IMR-90 (cell line): ENCODE measurements around the gene CCDC171. TPM values are rescaled to one million over a fixed set of nuclear protein-coding genes. Genes with fewer than 3 reads are reported as not detected.

Experiments
- ATAC-seq: fragments of 200-7000 bp; cut with Tn5 transposase; 2 replicates; pipeline ENCODE4 v1.9.1; 2020; ENCODE audit warnings: low read depth, mild to moderate bottlenecking, moderate library complexity
- BruUV-seq: library from RNA; stranded (reverse); fragments of 400-500 nt; replicated peaks from 2 replicates; lab custom pipeline; 2021; lab: Mats Ljungman, UMichigan
- CTCF ChIA-PET: fragments of 300-600 bp; formaldehyde crosslinking; extraction: SDS; loops from one replicate; lab custom pipeline; 2021; ENCODE audit warnings: antibody characterized with exemption; lab: Yijun Ruan, JAX
- POLR2A ChIA-PET: fragments of 300-600 bp; sonication (Branson Sonifier 250); formaldehyde crosslinking; loops from one replicate; lab custom pipeline; 2022; ENCODE audit warnings: antibody characterized with exemption; ENCODE audit not compliant: unreplicated experiment; lab: Charles Lee
- DNase-seq: peaks from one replicate; pipeline ENCODE4 v3.0.0; 2013
- H2AFZ ChIP-seq: replicated peaks from 2 replicates; pipeline ENCODE3; 2013; ENCODE audit warnings: low read length, mild to moderate bottlenecking; ENCODE audit not compliant: poor library complexity
- H2AK5ac ChIP-seq: 2 replicates; pipeline ENCODE4 v1.6.1; 2013; ENCODE audit warnings: low read depth, low read length, inconsistent platforms
- H2AK9ac ChIP-seq: replicated peaks from 2 replicates; pipeline ENCODE3; 2013; ENCODE audit warnings: mild to moderate bottlenecking, low read depth, low read length, moderate library complexity; ENCODE audit not compliant: poor library complexity
- H2BK120ac ChIP-seq: 2 replicates; pipeline ENCODE4 v1.6.1; 2013; ENCODE audit warnings: low read depth, low read length, inconsistent platforms
- H2BK15ac ChIP-seq: 3 replicates; pipeline ENCODE4 v1.6.1; 2013; ENCODE audit warnings: low read depth, low read length, inconsistent platforms
- H2BK20ac ChIP-seq: 2 replicates; pipeline ENCODE4 v1.6.1; 2013; ENCODE audit warnings: low read depth, mild to moderate bottlenecking, inconsistent platforms, low read length, moderate library complexity
- H2BK5ac ChIP-seq: 2 replicates; pipeline ENCODE4 v1.6.1; 2013; ENCODE audit warnings: mild to moderate bottlenecking, low read depth, low read length, inconsistent platforms; ENCODE audit not compliant: poor library complexity, severe bottlenecking
- H3K14ac ChIP-seq: replicated peaks from 2 replicates; pipeline ENCODE4 v1.6.1; 2013; ENCODE audit warnings: low read depth, low read length, inconsistent platforms
- H3K18ac ChIP-seq: 2 replicates; pipeline ENCODE4 v1.6.1; 2013; ENCODE audit warnings: low read depth, low read length, control low read depth
- H3K23ac ChIP-seq: 2 replicates; pipeline ENCODE4 v1.6.1; 2013; ENCODE audit warnings: low read depth, low read length, inconsistent platforms
- H3K27ac ChIP-seq: 2 replicates; pipeline ENCODE4 v1.5.1; 2013; ENCODE audit warnings: mild to moderate bottlenecking, control low read depth, low read length; ENCODE audit not compliant: insufficient read depth
- H3K27me3 ChIP-seq: 2 replicates; pipeline ENCODE4 v1.6.1; 2013; ENCODE audit warnings: low read length; ENCODE audit not compliant: control insufficient read depth, insufficient read depth
- H3K36me3 ChIP-seq: 2 replicates; pipeline ENCODE4 v1.6.1; 2013; ENCODE audit warnings: low read length, mixed read lengths; ENCODE audit not compliant: control insufficient read depth, insufficient read depth
- H3K4ac ChIP-seq: 2 replicates; pipeline ENCODE4 v1.6.1; 2013; ENCODE audit warnings: low read depth, low read length, inconsistent platforms
- H3K4me1 ChIP-seq: 2 replicates; pipeline ENCODE4 v1.6.1; 2013; ENCODE audit warnings: low read length, mixed read lengths; ENCODE audit not compliant: control insufficient read depth, insufficient read depth
- H3K4me2 ChIP-seq: 2 replicates; pipeline ENCODE4 v1.6.1; 2013; ENCODE audit warnings: low read depth, mild to moderate bottlenecking, control low read depth, low read length, moderate library complexity
- H3K4me3 ChIP-seq: 2 replicates; pipeline ENCODE4 v1.5.1; 2013; ENCODE audit warnings: low read depth, mild to moderate bottlenecking, control low read depth, low read length, moderate library complexity; ENCODE audit not compliant: insufficient read depth
- H3K56ac ChIP-seq: 2 replicates; pipeline ENCODE4 v1.6.1; 2013; ENCODE audit warnings: low read length, inconsistent platforms; ENCODE audit not compliant: insufficient read depth; ENCODE audit errors: extremely low read depth
- H3K79me1 ChIP-seq, 2 experiments: 2 replicates each; pipeline ENCODE4 v1.6.1; 2013; ENCODE audit warnings: low read length in 2 of 2, inconsistent platforms in 1 of 2, low read depth in 1 of 2
- H3K9ac ChIP-seq: 2 replicates; pipeline ENCODE4 v1.6.1; 2013; ENCODE audit warnings: low read depth, low read length, control low read depth
- H3K9me1 ChIP-seq: 2 replicates; pipeline ENCODE4 v1.6.1; 2013; ENCODE audit warnings: low read length, inconsistent platforms; ENCODE audit not compliant: insufficient read depth
- H3K9me3 ChIP-seq: 2 replicates; pipeline ENCODE4 v1.6.1; 2013; ENCODE audit warnings: low read length; ENCODE audit not compliant: control insufficient read depth, insufficient read depth
- H4K20me1 ChIP-seq: 2 replicates; pipeline ENCODE4 v1.6.1; 2013; ENCODE audit warnings: low read length, inconsistent platforms; ENCODE audit not compliant: insufficient read depth
- H4K5ac ChIP-seq: 2 replicates; pipeline ENCODE4 v1.6.1; 2013; ENCODE audit warnings: mild to moderate bottlenecking, low read depth, low read length, control low read depth
- H4K8ac ChIP-seq, 2 experiments: 2 replicates each; pipeline ENCODE4 v1.6.1; 2013; ENCODE audit warnings: low read depth in 2 of 2, low read length in 2 of 2, control low read depth in 1 of 2, inconsistent platforms in 1 of 2
- H4K91ac ChIP-seq: 2 replicates; pipeline ENCODE4 v1.6.1; 2013; ENCODE audit warnings: low read depth, low read length, inconsistent platforms; ENCODE audit not compliant: insufficient read depth
- MAFK ChIP-seq: IDR thresholded peaks from 2 replicates; pipeline ENCODE4 v1.6.1; 2012; ENCODE audit warnings: low read depth, low read length, improper control_type of control experiment
- POLR2A ChIP-seq: IDR thresholded peaks from 2 replicates; pipeline ENCODE4 v1.6.1; 2012; ENCODE audit warnings: mild to moderate bottlenecking, low read depth, low read length
- RAD21 ChIP-seq: IDR thresholded peaks from 2 replicates; pipeline ENCODE4 v1.6.1; 2012; ENCODE audit warnings: low read length, improper control_type of control experiment
- RCOR1 ChIP-seq: IDR thresholded peaks from 2 replicates; pipeline ENCODE4 v1.6.1; 2012; ENCODE audit warnings: mild to moderate bottlenecking, low read length, improper control_type of control experiment; ENCODE audit not compliant: insufficient replicate concordance
- RFX5 ChIP-seq: IDR thresholded peaks from 2 replicates; pipeline ENCODE4 v1.8.0; 2012; ENCODE audit warnings: low read depth, mild to moderate bottlenecking, low read length, moderate library complexity
- WGBS, 2 experiments: methylation state at CpG; one replicate each; pipeline versions ENCODE4 v1.1.5 to v1.1.7; 2013; ENCODE audit warnings: missing lambda C conversion rate in 2 of 2; ENCODE audit not compliant: insufficient read length in 1 of 2; ENCODE audit errors: extremely low coverage in 2 of 2; 5-methylcytosine and 5-hydroxymethylcytosine counted together
- dilution Hi-C: fragments of 300-500 bp; cut with HindIII; formaldehyde crosslinking; loops from one replicate; pipeline ENCODE4 v1.14.3; 2018; ENCODE audit warnings: low sequenced_read_pairs; ENCODE audit not compliant: unreplicated experiment
- in situ Hi-C: fragments of 300-500 bp; cut with MboI; formaldehyde crosslinking; loops from 3 replicates; pipeline ENCODE4 v1.14.3; 2019; ENCODE audit warnings: low sequenced_read_pairs, inconsistent platforms, mixed read lengths
- intact Hi-C: fragments of 100-400 bp; cut with micrococcal nuclease; formaldehyde crosslinking; loops from 2 replicates; pipeline ENCODE4 v1.10.0; 2022
- polyA plus RNA-seq, 3 experiments: library from polyadenylated mRNA; depleted of rRNA; stranded (reverse); fragments of >200 nt; gene quantifications; 2 replicates each; pipeline ENCODE4 v1.2.3, GENCODE V29; 2012; ENCODE audit warnings: low replicate concordance in 1 of 3
- total RNA-seq: library from RNA; depleted of rRNA; stranded (reverse); fragments of >200 nt; gene quantifications from 2 replicates; pipeline ENCODE4 v1.2.3, GENCODE V29; 2012
- TF ChIP-seq, protein P1 (sequence below): fragments of 150-350 bp; IDR thresholded peaks from 2 replicates; pipeline ENCODE4 v1.6.1; 2016; ENCODE audit warnings: low read depth, mild to moderate bottlenecking, low read length, moderate library complexity, borderline replicate concordance
- TF ChIP-seq, protein P2 (sequence below): fragments of 150-350 bp; IDR thresholded peaks from 2 replicates; pipeline ENCODE4 v1.6.1; 2017; ENCODE audit warnings: mild to moderate bottlenecking, antibody characterized with exemption, low read length, low read depth

Gene CCDC171
- total and polyA plus RNA-seq, 2 of the 4 experiments (the other 2 are of a cell fraction) = 0.63 to 2.2 TPM

DNA sequence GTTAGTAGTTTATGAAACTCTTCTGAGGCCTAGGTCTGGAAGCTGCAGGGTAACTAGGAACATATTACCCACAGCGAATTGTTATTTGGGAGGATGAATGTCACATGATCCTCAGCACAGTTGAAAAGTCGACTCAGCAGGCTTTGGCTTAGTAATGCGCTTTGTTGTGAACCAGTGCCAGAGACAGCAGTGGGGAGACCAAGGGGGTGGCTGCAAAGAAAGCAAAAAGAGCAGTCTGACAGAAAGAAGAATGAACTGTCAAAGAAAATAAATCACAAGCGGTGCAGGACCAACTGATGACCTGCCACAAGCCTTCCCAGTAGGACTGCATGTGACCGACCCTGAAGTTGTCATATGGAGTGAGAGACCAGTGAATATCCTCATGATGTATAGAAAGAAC lies 170.0 kb downstream of the CCDC171 start:
- no peak overlapping the region for H3K18ac ChIP-seq
- in situ Hi-C loops = no loop called here
- H3K27ac ChIP-seq = no peak overlapping the region
- H3K36me3 ChIP-seq = no peaks in the 10 kb centered on the region
- H2BK5ac ChIP-seq = no peak overlapping the region
- H2BK120ac ChIP-seq = peak overlapping the region; percentile 57; the same call in 1 of the 2 replicates
- DNase-seq = peak; percentile 31
- 0 out of 2 replicates have a peak overlapping the region, but pooled peaks have one; percentile 40 for H3K14ac ChIP-seq
- no peak overlapping the region for H2BK20ac ChIP-seq
- no peak overlapping the region for H4K5ac ChIP-seq
- H3K9me1 ChIP-seq = no peaks in the 10 kb centered on the region
- TF ChIP-seq MAFK = no peak
- TF ChIP-seq RCOR1 = no peak
- TF ChIP-seq, protein P1, sequence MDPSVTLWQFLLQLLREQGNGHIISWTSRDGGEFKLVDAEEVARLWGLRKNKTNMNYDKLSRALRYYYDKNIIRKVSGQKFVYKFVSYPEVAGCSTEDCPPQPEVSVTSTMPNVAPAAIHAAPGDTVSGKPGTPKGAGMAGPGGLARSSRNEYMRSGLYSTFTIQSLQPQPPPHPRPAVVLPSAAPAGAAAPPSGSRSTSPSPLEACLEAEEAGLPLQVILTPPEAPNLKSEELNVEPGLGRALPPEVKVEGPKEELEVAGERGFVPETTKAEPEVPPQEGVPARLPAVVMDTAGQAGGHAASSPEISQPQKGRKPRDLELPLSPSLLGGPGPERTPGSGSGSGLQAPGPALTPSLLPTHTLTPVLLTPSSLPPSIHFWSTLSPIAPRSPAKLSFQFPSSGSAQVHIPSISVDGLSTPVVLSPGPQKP = no peak
- TF ChIP-seq POLR2A = no peak
- TF ChIP-seq RAD21 = no peak
- no peak for TF ChIP-seq RFX5
- TF ChIP-seq, protein P2, sequence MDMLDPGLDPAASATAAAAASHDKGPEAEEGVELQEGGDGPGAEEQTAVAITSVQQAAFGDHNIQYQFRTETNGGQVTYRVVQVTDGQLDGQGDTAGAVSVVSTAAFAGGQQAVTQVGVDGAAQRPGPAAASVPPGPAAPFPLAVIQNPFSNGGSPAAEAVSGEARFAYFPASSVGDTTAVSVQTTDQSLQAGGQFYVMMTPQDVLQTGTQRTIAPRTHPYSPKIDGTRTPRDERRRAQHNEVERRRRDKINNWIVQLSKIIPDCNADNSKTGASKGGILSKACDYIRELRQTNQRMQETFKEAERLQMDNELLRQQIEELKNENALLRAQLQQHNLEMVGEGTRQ = peak; percentile 26; the same call in 1 of the 2 replicates
- 0 out of 2 replicates have a peak overlapping the region, but pooled peaks have one; percentile 24 for H3K23ac ChIP-seq
- H4K91ac ChIP-seq = no peak overlapping the region
- H2BK15ac ChIP-seq = no peak overlapping the region
- H2AFZ ChIP-seq = no peak overlapping the region
- peak; percentile 21; the same call in 1 of the 2 replicates for ATAC-seq
- WGBS, 2 experiments = no CpG with 5 or more reads among the region's 5 CpGs
- H3K4me1 ChIP-seq = peaks cover 4% of the 10 kb centered on the region; the same call in 1 of the 2 replicates
- CTCF ChIA-PET = no interaction called here
- no peak overlapping the region for H4K8ac ChIP-seq
- H3K9me3 ChIP-seq = no peaks in the 10 kb centered on the region
- H3K79me1 ChIP-seq = no peaks in the 10 kb centered on the region
- H2AK9ac ChIP-seq = no peak overlapping the region
- dilution Hi-C loops = no loop called here
- BruUV-seq = no TSS peak
- H3K9ac ChIP-seq = no peak overlapping the region
- H3K4ac ChIP-seq = peak overlapping the region; percentile 29; the same call in 1 of the 2 replicates
- H3K4me3 ChIP-seq = no peak overlapping the region
- no peaks in the 10 kb centered on the region for H4K20me1 ChIP-seq
- H3K4me2 ChIP-seq = no peak overlapping the region
- no peaks in the 10 kb centered on the region for H3K27me3 ChIP-seq
- intact Hi-C loops = no loop called here
- no peak overlapping the region for H3K56ac ChIP-seq
- no peak overlapping the region for H2AK5ac ChIP-seq
- POLR2A ChIA-PET = no interaction called here
